GM19372 (cell line): Measurements from ENCODE around the gene ERI3.

Source experiments
- ATAC-seq: cut with Tn5 transposase; IDR thresholded peaks from one replicate; pipeline ENCODE4 v1.9.1; 2021; ENCODE audit warnings: mild to moderate bottlenecking, low read depth, moderate library complexity; ENCODE audit not compliant: unreplicated experiment

The ERI3 gene

GRCh38 chr1:44290250-44291094 lies 64.6 kb downstream of the ERI3 start:
- no peak for ATAC-seq

GRCh38 chr1:44289530-44289929 lies 65.5 kb downstream of the ERI3 start:
- ATAC-seq: no peak

- no peak for ATAC-seq
These were observed 66.2 kb downstream of the ERI3 start for GRCh38 chr1:44288883-44289282.

GRCh38 chr1:44284184-44284583 lies 70.9 kb downstream of the ERI3 start:
- ATAC-seq: no peak

- no peak for ATAC-seq
These were observed 71.4 kb downstream of the ERI3 start for GRCh38 chr1:44283524-44284173.

GRCh38 chr1:44282704-44283426 lies 72.2 kb downstream of the ERI3 start:
- no peak for ATAC-seq

- no peak for ATAC-seq
These were observed 72.9 kb downstream of the ERI3 start for GRCh38 chr1:44281962-44282703.

GRCh38 chr1:44276901-44277300 lies 78.2 kb downstream of the ERI3 start:
- ATAC-seq: no peak

GRCh38 chr1:44275991-44276405 lies 79.1 kb downstream of the ERI3 start:
- ATAC-seq: no peak

- ATAC-seq: no peak
These were observed 79.6 kb downstream of the ERI3 start for GRCh38 chr1:44275296-44275962.

GRCh38 chr1:44273560-44274350 lies 81.3 kb downstream of the ERI3 start:
- ATAC-seq: no peak

GRCh38 chr1:44272992-44273391 lies 82.1 kb downstream of the ERI3 start:
- no peak for ATAC-seq

- ATAC-seq: no peak
These were observed 83.4 kb downstream of the ERI3 start for GRCh38 chr1:44271646-44272045.

- ATAC-seq: no peak
These were observed 84.1 kb downstream of the ERI3 start for GRCh38 chr1:44270686-44271628.

GRCh38 chr1:44268054-44268453 lies 87.0 kb downstream of the ERI3 start:
- no peak for ATAC-seq

GRCh38 chr1:44267438-44267837 lies 87.6 kb downstream of the ERI3 start:
- no peak for ATAC-seq

GRCh38 chr1:44266400-44267344 lies 88.4 kb downstream of the ERI3 start:
- ATAC-seq: no peak
